SK-N-SH (cell line): ENCODE measurements around the gene IL17D. TPM values are rescaled to one million over a fixed set of nuclear protein-coding genes. Genes with fewer than 3 reads are reported as not detected.
A peak's percentile ranks its signal among the peaks of the same experiment; 100 is the strongest.

ENCODE experiments used
- CTCF ChIA-PET: fragments of 300-600, 350-600 bp; formaldehyde crosslinking; extraction: SDS; loops from one replicate; lab custom pipeline; 2021; lab: Yijun Ruan, JAX
- POLR2A ChIA-PET: fragments of 350-600 bp; sonication (Branson Sonifier 250); formaldehyde crosslinking; extraction: SDS; loops from one replicate; lab custom pipeline; 2020; ENCODE audit warnings: antibody characterized with exemption, inconsistent platforms; lab: Yijun Ruan, JAX
- DNase-seq: peaks from one replicate; pipeline ENCODE4 v3.0.0; 2012
- H2AFZ ChIP-seq: fragments of 200-600 bp; sonication (generic); 2 replicates; pipeline ENCODE4 v1.8.1; 2016; ENCODE audit warnings: antibody characterized with exemption, mild to moderate bottlenecking, low read depth
- H3F3A ChIP-seq: fragments of 200-600 bp; sonication (generic); replicated peaks from 2 replicates; pipeline ENCODE3; 2016; ENCODE audit warnings: antibody characterized with exemption, mild to moderate bottlenecking; ENCODE audit not compliant: insufficient read depth
- H3K27ac ChIP-seq, 2 experiments: fragments of 200-500 bp in 1 of 2; fragments of 200-600 bp in 1 of 2; sonication (Bioruptor generic) in 1 of 2; sonication (generic), shearing (Covaris generic) in 1 of 2; 2 replicates each; pipeline versions ENCODE4 v1.5.1 to v1.6.1; 2014 to 2016; ENCODE audit warnings: low read depth in 2 of 2, inconsistent platforms in 1 of 2, low read length in 1 of 2, mild to moderate bottlenecking in 1 of 2, mixed read lengths in 1 of 2
- H3K27me3 ChIP-seq: fragments of 200-600 bp; sonication (generic), shearing (Covaris generic); 2 replicates; pipeline ENCODE4 v1.6.1; 2016; ENCODE audit warnings: mixed run types; ENCODE audit not compliant: insufficient read depth
- H3K36me3 ChIP-seq, 2 experiments: fragments of 200-500 bp in 1 of 2; fragments of 200-600 bp in 1 of 2; sonication (Bioruptor generic) in 1 of 2; sonication (generic) in 1 of 2; replicated peaks in 1 of 2; 2 replicates each; pipeline versions ENCODE3 to v1.5.1; 2014 to 2016; ENCODE audit warnings: low read length in 1 of 2, mild to moderate bottlenecking in 1 of 2; ENCODE audit not compliant: insufficient read depth in 2 of 2, control insufficient read depth in 1 of 2
- H3K4me1 ChIP-seq, 2 experiments: fragments of 200-500 bp in 1 of 2; fragments of 200-600 bp in 1 of 2; sonication (Bioruptor generic) in 1 of 2; sonication (generic), shearing (Covaris generic) in 1 of 2; 2 replicates each; pipeline versions ENCODE4 v1.5.1 to v1.6.1; 2014 to 2016; ENCODE audit warnings: low read depth in 1 of 2, low read length in 1 of 2, mixed run types in 1 of 2; ENCODE audit not compliant: insufficient read depth in 2 of 2, control insufficient read depth in 1 of 2
- H3K4me2 ChIP-seq: fragments of 200-600 bp; sonication (generic), shearing (Covaris generic); 2 replicates; pipeline ENCODE4 v1.6.1; 2017; ENCODE audit warnings: mixed run types
- H3K4me3 ChIP-seq, 2 experiments: fragments of 200-500 bp in 1 of 2; fragments of 200-600 bp in 1 of 2; sonication (Bioruptor generic) in 1 of 2; sonication (generic), shearing (Covaris generic) in 1 of 2; 2 replicates each; pipeline versions ENCODE4 v1.5.1 to v1.8.1; 2014 to 2016; ENCODE audit warnings: low read depth in 2 of 2, inconsistent platforms in 1 of 2, low read length in 1 of 2, mild to moderate bottlenecking in 1 of 2, mixed read lengths in 1 of 2, moderate library complexity in 1 of 2
- H3K79me2 ChIP-seq: fragments of 200-600 bp; sonication (generic); 2 replicates; pipeline ENCODE4 v1.8.1; 2017; ENCODE audit warnings: mild to moderate bottlenecking; ENCODE audit not compliant: insufficient read depth
- H3K9ac ChIP-seq: fragments of 200-600 bp; sonication (generic); 2 replicates; pipeline ENCODE4 v1.6.1; 2017; ENCODE audit warnings: mixed run types
- H3K9me2 ChIP-seq: fragments of 200-600 bp; sonication (generic); 2 replicates; pipeline ENCODE4 v1.6.1; 2017; ENCODE audit warnings: mixed run types
- H3K9me3 ChIP-seq: fragments of 200-600 bp; sonication (generic); 2 replicates; pipeline ENCODE4 v1.6.1; 2017; ENCODE audit warnings: mixed run types, mild to moderate bottlenecking, moderate library complexity
- H4K20me1 ChIP-seq: fragments of 200-600 bp; sonication (generic); 2 replicates; pipeline ENCODE4 v1.6.1; 2017; ENCODE audit warnings: mild to moderate bottlenecking, mixed run types; ENCODE audit not compliant: insufficient read depth
- EZH2phosphoT487 ChIP-seq: fragments of 200-600 bp; sonication (generic); IDR thresholded peaks from 2 replicates; pipeline ENCODE4 v1.6.1; 2017; ENCODE audit warnings: low read depth, mixed run types, mild to moderate bottlenecking, antibody characterized with exemption, moderate library complexity, borderline replicate concordance
- FOXJ3 ChIP-seq: sonication (generic); formaldehyde crosslinking; IDR thresholded peaks from 2 replicates; pipeline ENCODE4 v1.5.1; 2020; ENCODE audit warnings: mild to moderate bottlenecking, missing genetic modification reagents
- GABPA ChIP-seq: IDR thresholded peaks from 2 replicates; pipeline ENCODE4 v1.4.0; 2012; ENCODE audit warnings: low read depth, mild to moderate bottlenecking
- JUND ChIP-seq: IDR thresholded peaks from 2 replicates; pipeline ENCODE4 v1.4.0; 2012
- NFIC ChIP-seq: IDR thresholded peaks from 2 replicates; pipeline ENCODE4 v1.4.0; 2012; ENCODE audit warnings: borderline replicate concordance
- NRF1 ChIP-seq: IDR thresholded peaks from 2 replicates; pipeline ENCODE4 v1.6.1; 2012; ENCODE audit warnings: low read depth, mild to moderate bottlenecking, low read length
- RCOR1 ChIP-seq: fragments of 150-350 bp; IDR thresholded peaks from 2 replicates; pipeline ENCODE4 v1.6.1; 2017; ENCODE audit warnings: antibody characterized with exemption, low read length
- RFX5 ChIP-seq: IDR thresholded peaks from 2 replicates; pipeline ENCODE4 v1.6.1; 2012; ENCODE audit warnings: mild to moderate bottlenecking, improper control_type of control experiment, low read length
- RXRA ChIP-seq: IDR thresholded peaks from 2 replicates; pipeline ENCODE4 v1.4.0; 2012; ENCODE audit warnings: low read depth, mild to moderate bottlenecking, borderline replicate concordance
- SIN3A ChIP-seq: IDR thresholded peaks from 2 replicates; pipeline ENCODE4 v1.6.1; 2012; ENCODE audit warnings: low read depth, mild to moderate bottlenecking, low read length, moderate library complexity, borderline replicate concordance
- SMC3 ChIP-seq: IDR thresholded peaks from 2 replicates; pipeline ENCODE4 v1.6.1; 2012; ENCODE audit warnings: low read depth, low read length, improper control_type of control experiment
- TCF12 ChIP-seq: IDR thresholded peaks from 2 replicates; pipeline ENCODE4 v1.4.0; 2012
- TEAD4 ChIP-seq: IDR thresholded peaks from 2 replicates; pipeline ENCODE4 v1.4.0; 2012; ENCODE audit warnings: mild to moderate bottlenecking, borderline replicate concordance; ENCODE audit not compliant: insufficient read depth
- YY1 ChIP-seq: IDR thresholded peaks from 2 replicates; pipeline ENCODE4 v1.4.0; 2012; ENCODE audit warnings: low read depth, mild to moderate bottlenecking
- WGBS: methylation state at CpG from one replicate; pipeline ENCODE4 v1.1.6; 2017; ENCODE audit warnings: low lambda C conversion rate; 5-methylcytosine and 5-hydroxymethylcytosine counted together
- polyA plus RNA-seq, 3 experiments: library from polyadenylated mRNA; depleted of rRNA; stranded (reverse); fragments of >200 nt; gene quantifications; 2 replicates each; pipeline ENCODE4 v1.2.3, GENCODE V29; 2012
- TF ChIP-seq, protein P1 (sequence below): fragments of 150-350 bp; IDR thresholded peaks from 2 replicates; pipeline ENCODE4 v1.6.1; 2017; ENCODE audit warnings: antibody characterized with exemption, low read length, low read depth, borderline replicate concordance
- TF ChIP-seq, protein P2 (sequence below): IDR thresholded peaks from 2 replicates; pipeline ENCODE4 v1.4.0; 2012; ENCODE audit warnings: low read depth
- TF ChIP-seq, protein P3 (sequence below): fragments of 150-350 bp; IDR thresholded peaks from 2 replicates; pipeline ENCODE4 v1.6.1; 2016; ENCODE audit warnings: mild to moderate bottlenecking, low read depth, low read length
- TF ChIP-seq, protein P4 (sequence below): IDR thresholded peaks from 2 replicates; pipeline ENCODE4 v1.6.1; 2012; ENCODE audit warnings: mild to moderate bottlenecking, low read depth, low read length, moderate library complexity

Gene IL17D
- polyA plus RNA-seq, 1 of the 3 experiments (the other 2 are of a cell fraction) = 2.3 TPM

DNA sequence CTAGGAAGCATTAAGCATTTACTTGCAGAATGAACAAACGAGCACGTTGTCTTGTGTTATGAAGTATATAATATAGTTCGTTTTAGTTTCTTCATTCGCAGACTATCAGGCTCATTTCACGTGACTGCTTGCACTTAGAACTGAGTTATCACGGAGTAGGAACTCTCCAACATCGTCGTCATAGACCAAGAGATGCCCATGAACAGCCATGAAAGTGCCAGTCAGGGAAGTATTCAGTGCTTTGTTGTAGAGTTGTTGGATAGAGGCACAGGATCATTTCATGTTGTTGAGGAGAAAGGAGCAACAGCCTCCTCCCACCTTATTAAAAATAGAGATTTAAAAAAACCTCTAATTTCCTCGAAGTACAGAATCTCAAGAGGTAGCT lies 977 bp upstream of the IL17D start:
- DNase-seq = no peak
- Histone ChIP-seq H3K36me3 (no peaks in the 10 kb centered on the region), H3F3A (no peaks in the 10 kb centered on the region), H3K9me3 (no peaks in the 10 kb centered on the region), H3K27me3 (no peaks in the 10 kb centered on the region), H3K4me3 (peak overlapping the region; percentile 70 to 86; a peak in 3 of 4 replicates), H4K20me1 (no peaks in the 10 kb centered on the region), H3K9ac (peak overlapping the region; percentile 70; the same call in 1 of the 2 replicates), H3K9me2 (no peaks in the 10 kb centered on the region), H2AFZ (peak overlapping the region; percentile 94), H3K4me1 (peaks cover 5 to 9% of the 10 kb centered on the region in 2 experiments; a peak in 2 of 4 replicates), H3K4me2 (peak overlapping the region; percentile 100), H3K27ac (no peak overlapping the region), H3K79me2 (no peaks in the 10 kb centered on the region)
- 91% methylated on average over 9 of the region's 9 CpGs for WGBS
- TF ChIP-seq RXRA = no peak
- no peak for TF ChIP-seq JUND
- TF ChIP-seq, protein P1, sequence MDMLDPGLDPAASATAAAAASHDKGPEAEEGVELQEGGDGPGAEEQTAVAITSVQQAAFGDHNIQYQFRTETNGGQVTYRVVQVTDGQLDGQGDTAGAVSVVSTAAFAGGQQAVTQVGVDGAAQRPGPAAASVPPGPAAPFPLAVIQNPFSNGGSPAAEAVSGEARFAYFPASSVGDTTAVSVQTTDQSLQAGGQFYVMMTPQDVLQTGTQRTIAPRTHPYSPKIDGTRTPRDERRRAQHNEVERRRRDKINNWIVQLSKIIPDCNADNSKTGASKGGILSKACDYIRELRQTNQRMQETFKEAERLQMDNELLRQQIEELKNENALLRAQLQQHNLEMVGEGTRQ = no peak
- TF ChIP-seq TEAD4 = no peak
- TF ChIP-seq, protein P2, sequence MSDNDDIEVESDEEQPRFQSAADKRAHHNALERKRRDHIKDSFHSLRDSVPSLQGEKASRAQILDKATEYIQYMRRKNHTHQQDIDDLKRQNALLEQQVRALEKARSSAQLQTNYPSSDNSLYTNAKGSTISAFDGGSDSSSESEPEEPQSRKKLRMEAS = no peak
- TF ChIP-seq NRF1 = no peak
- no peak for TF ChIP-seq SMC3
- no peak for TF ChIP-seq GABPA
- TF ChIP-seq FOXJ3 (CRISPR knock-in tag) = no peak
- TF ChIP-seq RCOR1 = no peak
- no peak for TF ChIP-seq SIN3A
- TF ChIP-seq, protein P3, sequence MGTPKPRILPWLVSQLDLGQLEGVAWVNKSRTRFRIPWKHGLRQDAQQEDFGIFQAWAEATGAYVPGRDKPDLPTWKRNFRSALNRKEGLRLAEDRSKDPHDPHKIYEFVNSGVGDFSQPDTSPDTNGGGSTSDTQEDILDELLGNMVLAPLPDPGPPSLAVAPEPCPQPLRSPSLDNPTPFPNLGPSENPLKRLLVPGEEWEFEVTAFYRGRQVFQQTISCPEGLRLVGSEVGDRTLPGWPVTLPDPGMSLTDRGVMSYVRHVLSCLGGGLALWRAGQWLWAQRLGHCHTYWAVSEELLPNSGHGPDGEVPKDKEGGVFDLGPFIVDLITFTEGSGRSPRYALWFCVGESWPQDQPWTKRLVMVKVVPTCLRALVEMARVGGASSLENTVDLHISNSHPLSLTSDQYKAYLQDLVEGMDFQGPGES = no peak
- TF ChIP-seq, protein P4, sequence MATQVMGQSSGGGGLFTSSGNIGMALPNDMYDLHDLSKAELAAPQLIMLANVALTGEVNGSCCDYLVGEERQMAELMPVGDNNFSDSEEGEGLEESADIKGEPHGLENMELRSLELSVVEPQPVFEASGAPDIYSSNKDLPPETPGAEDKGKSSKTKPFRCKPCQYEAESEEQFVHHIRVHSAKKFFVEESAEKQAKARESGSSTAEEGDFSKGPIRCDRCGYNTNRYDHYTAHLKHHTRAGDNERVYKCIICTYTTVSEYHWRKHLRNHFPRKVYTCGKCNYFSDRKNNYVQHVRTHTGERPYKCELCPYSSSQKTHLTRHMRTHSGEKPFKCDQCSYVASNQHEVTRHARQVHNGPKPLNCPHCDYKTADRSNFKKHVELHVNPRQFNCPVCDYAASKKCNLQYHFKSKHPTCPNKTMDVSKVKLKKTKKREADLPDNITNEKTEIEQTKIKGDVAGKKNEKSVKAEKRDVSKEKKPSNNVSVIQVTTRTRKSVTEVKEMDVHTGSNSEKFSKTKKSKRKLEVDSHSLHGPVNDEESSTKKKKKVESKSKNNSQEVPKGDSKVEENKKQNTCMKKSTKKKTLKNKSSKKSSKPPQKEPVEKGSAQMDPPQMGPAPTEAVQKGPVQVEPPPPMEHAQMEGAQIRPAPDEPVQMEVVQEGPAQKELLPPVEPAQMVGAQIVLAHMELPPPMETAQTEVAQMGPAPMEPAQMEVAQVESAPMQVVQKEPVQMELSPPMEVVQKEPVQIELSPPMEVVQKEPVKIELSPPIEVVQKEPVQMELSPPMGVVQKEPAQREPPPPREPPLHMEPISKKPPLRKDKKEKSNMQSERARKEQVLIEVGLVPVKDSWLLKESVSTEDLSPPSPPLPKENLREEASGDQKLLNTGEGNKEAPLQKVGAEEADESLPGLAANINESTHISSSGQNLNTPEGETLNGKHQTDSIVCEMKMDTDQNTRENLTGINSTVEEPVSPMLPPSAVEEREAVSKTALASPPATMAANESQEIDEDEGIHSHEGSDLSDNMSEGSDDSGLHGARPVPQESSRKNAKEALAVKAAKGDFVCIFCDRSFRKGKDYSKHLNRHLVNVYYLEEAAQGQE = no peak
- no peak for TF ChIP-seq RFX5
- TF ChIP-seq NFIC = no peak
- TF ChIP-seq TCF12 = no peak
- TF ChIP-seq EZH2phosphoT487 = no peak
- TF ChIP-seq YY1 = no peak
- ChIA-PET CTCF (interaction anchor here (1.0 to 2.3 kb wide), 7 partner anchors 9 to 207 kb away, joined by 3 to 11 read pairs (median 4); no protein-coding TSS in a partner anchor), POLR2A (interaction anchor here (0.9 kb wide), 1 partner anchor 223 kb away, joined by 3 read pairs; no protein-coding TSS in a partner anchor)
